Tracheal epithelial cell (primary cell): Measurements from ENCODE around the gene CARS1. TPM values are rescaled to one million over a fixed set of nuclear protein-coding genes. Genes with fewer than 3 reads are reported as not detected.

ENCODE experiments used
- total RNA-seq: library from RNA; depleted of rRNA; stranded (reverse); fragments of >200 nt; gene quantifications from 2 replicates; pipeline ENCODE4 v1.2.1, GENCODE V29; 2014

Gene CARS1
- 82.7 and 90.2 TPM in 2 replicates for total RNA-seq

DNA sequence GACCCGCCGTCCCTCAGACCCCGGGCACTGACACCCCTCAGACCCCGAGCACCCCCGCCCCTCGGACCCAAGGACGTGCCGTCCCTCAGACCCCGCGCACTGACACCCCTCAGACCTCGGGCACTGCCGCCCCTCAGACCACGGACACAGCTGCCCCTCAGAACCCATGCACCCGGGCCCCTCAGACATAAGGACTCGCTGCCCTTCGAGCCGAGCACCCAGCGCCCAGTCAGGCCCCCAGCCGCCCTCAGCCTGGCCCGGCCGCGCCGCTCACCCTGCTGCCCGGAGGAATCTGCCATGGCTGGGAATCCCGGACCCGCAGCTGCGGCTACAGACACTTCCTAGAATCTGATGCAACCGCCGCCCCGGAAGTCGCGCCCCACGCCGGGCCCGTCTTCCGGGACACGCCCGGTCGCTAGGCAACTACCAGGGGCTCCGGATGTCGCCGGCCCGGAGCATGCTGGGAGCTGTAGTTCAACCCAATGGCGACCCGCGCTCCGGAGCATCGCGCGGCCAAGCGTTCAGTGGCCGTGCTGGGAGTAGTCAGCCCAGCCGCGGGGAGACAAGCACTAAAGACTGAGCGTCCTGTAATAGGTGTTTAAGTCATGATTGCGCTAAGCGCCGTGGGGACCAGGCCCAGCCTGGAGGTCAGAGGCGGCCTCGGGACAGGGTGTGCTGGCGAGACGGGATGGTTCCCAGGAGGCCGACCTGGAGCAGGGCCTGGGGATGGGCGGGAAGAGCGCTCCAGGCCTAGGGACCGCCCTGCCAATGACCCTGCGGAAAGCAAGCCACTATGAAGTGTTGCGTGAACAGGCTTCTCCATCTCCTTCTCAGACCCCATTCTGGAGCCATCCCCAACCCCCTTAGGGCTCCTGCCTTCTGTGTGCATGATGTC is at the start of gene CARS1:
TSS of gene CARS1 (minus strand) at position 355 of the 895 bp plus-strand sequence. CDS start at position 299, 56 bp downstream.

DNA sequence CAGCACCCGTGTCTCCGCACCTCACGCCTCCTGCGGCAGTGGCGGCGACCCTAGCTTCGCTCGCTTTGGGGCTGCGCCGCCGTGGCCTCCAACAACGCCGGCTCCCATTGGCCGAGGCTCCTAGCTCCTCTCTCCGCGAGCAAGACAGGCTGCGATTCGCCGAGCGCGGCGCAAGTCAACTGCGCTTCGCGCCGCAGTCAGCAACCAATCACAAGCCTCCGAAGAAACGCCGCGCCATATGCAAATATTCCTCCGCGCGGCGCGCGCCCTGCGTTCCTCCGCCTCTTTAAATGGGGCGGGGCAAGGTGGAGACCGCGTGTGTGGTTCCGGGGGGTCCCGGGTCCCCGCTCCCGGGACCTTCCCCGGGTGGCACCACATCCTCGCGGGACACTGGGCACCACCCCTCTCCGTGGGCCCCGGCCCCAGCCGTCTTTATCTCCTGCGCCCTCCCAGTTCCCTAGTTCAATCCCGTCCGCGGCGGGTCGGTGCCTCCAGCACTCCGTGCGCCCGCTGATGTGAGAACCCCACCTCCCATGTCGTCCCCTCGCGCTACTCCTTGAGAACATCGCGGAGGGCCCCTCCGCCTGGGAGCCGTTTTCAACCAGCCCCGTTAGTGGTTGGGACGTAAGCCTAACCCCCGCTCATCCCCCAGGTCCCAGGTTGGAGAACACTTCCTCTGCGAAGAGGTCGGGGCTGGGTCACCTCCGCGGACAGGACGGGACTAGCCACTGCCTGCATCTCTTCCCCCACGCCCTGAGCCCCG is 64.8 kb downstream of the CARS1 start, which contains the start of gene NAP1L4:
TSS of gene NAP1L4 (minus strand) at position 96 of the 763 bp plus-strand sequence. CDS start 13,109 bp downstream, outside the sequence.

Other genes with a start within 250 kb of the CARS1 start
- 13.5 and 23.2 TPM in 2 replicates for gene CDKN1C, start 171.6 kb downstream of the CARS1 start, total RNA-seq
- 7.7 and 14.7 TPM in 2 replicates for gene PHLDA2, start 128.0 kb downstream of the CARS1 start, total RNA-seq
- gene NAP1L4, start 65.1 kb downstream of the CARS1 start, total RNA-seq: 117 and 123 TPM in 2 replicates
- 19.8 and 20.7 TPM in 2 replicates for gene OSBPL5, start 107.9 kb upstream of the CARS1 start, total RNA-seq
- not detected in 2 replicates for gene MRGPRG, start 161.4 kb upstream of the CARS1 start, total RNA-seq
- 0.72 TPM in 1 of 2 replicates, not detected in the other for gene MRGPRE, start 175.0 kb upstream of the CARS1 start, total RNA-seq